Erythroblast (primary cell): Measurements from ENCODE around the gene MAPRE3.

ENCODE experiments used
- GATA1 ChIP-seq: IDR thresholded peaks from 2 replicates; pipeline ENCODE4 v1.6.1; 2011; ENCODE audit warnings: low read depth, mild to moderate bottlenecking, control low read depth, low read length, moderate library complexity
- POLR2A ChIP-seq: IDR thresholded peaks from 2 replicates; pipeline ENCODE4 v1.6.1; 2011; ENCODE audit warnings: mild to moderate bottlenecking, low read length

GRCh38 chr2:26998323-26998722, 27.9 kb downstream of the MAPRE3 start:
- TF ChIP-seq POLR2A, result no peak
- TF ChIP-seq GATA1, result no peak
